Measurements from ENCODE around the gene TBCK.
"Not testable (repeated sequence)": the region's sequence is repeated elsewhere in the genome, so short reads cannot be mapped to it uniquely, and the experiment has no call there.

TBCK gene

DNA sequence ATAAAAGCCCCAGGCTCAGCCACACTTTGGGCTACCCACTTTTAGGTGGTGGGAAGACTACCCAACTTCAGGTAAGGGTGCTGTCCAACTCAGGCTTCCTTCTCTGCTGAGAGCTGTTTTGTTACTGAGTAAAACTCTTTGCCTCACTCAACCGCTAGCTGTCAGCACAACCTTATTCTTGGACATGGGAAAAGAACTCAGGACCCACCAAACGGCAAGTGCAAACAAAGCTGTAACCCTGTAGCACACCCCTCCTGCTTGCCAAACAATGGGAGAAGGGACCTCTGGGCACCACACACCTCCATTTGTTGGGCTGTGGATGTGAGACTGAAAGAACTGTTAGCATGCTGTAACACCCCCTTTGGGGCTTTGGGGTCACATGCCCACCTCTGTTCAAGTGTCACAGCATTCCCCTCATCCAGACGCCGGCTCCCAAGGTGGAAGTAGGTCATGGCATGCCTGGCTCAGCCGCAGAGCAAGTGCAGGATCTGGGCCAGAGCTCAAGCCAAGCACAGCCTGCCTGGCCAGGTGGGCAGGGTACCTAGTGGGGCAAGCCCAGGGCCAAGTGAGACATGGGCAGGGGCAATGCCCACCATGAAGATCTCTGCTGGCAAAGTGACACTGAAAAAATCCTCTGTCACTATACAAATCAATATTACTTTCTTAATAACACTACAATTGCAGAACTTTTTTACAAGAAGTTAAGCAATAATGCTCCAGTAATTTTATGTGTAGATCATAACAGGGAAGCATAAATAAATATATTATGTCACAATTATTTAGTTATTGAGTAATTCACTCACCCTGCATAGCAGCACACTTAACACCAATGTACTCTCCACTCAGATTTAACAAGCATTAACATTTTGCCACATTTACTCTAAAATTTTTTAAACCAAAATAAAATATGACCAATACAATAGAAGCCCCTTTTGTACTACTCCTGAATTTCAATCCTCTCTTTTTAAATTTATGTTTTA lies 107.2 kb downstream of the TBCK start:
- no peak for DNase-seq

DNA sequence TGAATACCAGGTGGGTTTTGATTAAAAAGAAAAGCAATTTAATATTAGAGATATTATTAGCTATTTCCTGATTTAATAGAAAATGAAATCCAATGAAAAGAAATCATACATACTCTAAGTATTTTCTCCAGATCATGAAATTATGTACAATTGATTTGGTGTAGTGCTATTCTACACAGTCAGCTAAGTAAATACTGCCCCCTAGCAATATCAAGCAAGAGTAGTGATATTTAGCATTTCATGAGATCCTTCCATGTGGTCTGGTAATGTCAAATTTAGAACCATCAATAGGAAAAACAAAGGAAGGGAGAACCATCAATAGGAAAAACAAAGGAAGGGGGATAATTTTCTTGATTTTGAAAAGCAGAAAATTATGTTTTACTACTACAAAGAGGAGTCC lies 114.6 kb downstream of the TBCK start:
- DNase-seq: no peak

DNA sequence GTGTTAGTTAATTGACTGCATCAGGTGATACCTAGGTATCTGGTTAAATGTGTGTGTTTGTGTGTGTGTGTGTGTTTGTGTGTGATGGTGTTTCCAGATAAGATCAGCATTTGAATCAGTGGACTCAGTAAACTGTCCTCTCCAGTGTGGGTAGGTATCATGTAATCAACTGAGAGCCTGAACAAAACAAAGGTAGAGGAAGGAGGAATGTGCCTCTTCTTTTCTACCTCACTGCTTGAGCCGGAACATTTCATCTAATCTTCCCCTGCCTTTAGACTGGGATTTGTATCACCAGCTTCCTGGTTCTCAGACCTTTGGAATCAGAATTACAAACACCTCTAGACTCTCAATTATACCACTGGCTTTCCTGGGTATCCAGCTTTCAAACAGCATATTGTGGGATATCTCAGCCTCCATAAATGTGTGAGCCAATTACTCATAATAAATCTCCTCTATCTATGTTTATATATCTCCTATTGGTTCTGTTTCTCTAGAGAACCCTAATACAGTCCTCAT lies 120.5 kb downstream of the TBCK start:
- no peak for DNase-seq

GRCh38 chr4:106194801-106195200 lies 121.2 kb downstream of the TBCK start:
- no peak for DNase-seq

DNA sequence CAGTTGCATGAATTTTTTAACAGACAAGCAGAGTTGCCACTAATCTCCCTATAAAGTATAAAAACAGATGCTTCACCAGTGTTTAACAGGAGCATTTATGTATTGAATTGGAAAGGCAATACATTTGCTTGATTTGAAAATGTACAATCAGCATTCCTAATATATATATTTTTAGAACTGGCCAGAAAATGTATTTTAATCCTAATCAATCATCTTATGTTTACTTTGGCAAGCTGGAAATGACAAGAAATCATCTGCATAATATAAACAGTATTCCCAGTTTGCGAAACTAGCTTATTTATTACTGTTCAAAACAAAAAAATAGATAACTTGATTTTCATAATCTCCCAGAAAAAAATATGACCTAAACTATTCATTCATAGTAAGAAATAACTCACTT lies 123.9 kb downstream of the TBCK start:
- DNase-seq: no peak

DNA sequence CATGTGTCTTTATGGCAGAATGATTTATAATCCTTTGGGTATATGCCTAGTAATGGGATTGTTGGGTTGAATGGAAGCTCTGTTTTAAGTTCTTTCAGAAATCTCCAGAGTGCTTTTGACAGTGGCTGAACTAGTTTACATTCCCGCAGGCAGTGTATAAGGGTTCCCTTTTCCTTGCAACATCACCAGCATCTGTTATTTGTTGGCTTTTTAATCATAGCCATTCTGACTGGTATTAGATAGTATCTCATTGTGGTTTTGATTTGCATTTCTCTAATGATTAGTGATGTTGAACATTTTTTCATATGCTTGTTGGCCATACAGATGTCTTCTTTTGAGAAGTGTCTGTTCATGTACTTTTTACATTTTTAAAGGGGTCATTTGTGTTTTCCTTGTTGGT lies 129.8 kb downstream of the TBCK start:
- no peak for DNase-seq

DNA sequence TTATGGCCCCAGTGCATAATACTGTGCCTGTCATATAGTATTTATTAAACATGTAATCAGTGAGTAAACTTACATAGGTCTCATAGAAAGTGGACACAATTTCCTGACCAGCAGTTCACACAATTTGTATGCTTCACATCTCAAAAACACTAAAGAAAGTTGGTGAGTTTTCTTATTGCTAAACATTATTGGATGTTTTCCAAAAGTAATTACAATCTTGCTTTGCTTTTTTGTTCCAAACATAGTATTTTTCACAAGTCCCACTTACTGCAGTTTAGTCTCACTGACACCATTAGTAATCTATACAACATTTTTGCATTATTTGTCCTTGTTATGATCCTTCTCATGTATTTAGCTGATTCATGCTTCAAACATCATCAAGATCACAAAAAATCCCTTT lies 132.5 kb downstream of the TBCK start:
- DNase-seq: no peak

DNA sequence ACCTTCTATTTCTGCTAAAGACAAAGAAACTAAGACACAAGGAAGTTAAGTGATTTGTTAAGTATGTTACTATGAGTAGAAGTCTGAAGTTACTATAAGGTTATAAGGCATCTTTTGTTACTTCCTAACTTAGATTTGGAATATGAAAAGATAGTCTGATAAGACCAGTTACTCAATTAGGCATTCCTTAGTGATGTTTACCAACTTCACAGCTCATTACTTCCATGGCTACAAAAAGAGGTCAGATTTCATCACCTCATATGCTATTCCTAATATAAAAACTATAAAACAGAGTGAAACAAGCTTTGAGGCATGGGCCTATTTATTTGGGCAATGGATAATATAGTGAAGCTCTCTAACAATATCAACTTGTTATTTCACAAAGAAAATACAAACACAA lies 143.1 kb downstream of the TBCK start:
- no peak for DNase-seq

- no peak for DNase-seq
Observed at GRCh38 chr4:106165351-106166010, 150.5 kb downstream of the TBCK start.

DNA sequence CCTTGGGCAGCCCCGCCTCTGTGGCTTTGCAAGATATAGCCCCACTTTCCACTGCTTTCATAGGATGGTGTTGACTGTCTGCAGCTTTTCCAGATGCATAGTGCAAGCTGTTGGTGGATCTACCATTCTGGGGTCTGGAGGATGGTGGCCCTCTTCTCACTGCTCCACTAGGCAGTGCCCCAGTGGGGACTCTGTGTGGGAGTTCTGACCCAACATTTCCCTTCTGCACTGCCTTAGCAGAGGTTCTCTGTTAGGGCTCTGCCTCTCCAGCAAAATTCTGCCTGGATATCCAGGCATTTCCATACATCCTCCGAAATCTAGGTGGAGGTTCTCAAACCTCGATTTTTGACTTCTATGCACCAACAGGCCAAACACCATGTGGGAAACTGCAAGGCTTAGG lies 153.7 kb downstream of the TBCK start:
- no peak for DNase-seq

DNA sequence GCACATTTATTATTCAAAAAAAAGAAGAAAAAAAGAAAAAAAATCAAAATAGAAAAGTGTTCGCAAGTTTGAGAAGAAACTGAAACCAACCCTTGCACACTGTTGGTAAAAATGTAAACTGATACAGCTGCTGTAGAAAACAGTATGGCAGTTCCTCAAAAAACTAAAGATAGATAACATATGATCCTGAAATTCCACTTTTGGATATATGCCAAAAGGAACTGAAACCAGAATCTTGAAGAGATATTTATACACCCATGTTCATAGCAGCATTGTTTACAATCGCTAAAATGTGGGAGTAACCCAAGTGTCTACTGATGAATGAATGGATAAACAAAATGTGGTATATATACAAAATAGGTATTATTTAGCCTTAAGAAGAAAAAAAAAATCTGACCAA lies 155.4 kb downstream of the TBCK start:
- DNase-seq: no peak

DNA sequence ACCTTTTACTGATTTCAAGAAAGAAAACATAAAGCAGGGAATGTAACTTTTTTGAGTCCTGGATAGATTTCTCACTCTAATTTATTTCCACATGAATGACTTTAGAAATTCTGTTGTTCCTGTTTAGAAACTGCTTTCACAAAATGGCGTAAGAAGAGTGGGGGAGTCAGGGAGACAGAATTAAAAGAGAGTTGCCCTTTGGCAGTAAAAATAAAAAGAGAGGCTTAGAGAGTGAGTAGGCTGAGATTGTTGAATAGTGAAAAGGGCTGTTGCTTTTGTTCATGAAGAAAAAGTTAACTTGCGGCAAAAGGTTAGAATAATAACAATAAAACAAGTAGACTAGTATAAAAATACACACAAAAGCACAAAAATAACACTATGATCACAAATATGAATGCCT lies 166.1 kb downstream of the TBCK start:
- no peak for DNase-seq

- no peak for DNase-seq
Observed at GRCh38 chr4:106149026-106149425, 167.0 kb downstream of the TBCK start.

GRCh38 chr4:106142616-106143127 lies 173.3 kb downstream of the TBCK start:
- DNase-seq: no peak

GRCh38 chr4:106140601-106141000 lies 175.4 kb downstream of the TBCK start:
- DNase-seq: no peak

GRCh38 chr4:106136777-106137331 lies 179.2 kb downstream of the TBCK start:
- DNase-seq: no peak

DNA sequence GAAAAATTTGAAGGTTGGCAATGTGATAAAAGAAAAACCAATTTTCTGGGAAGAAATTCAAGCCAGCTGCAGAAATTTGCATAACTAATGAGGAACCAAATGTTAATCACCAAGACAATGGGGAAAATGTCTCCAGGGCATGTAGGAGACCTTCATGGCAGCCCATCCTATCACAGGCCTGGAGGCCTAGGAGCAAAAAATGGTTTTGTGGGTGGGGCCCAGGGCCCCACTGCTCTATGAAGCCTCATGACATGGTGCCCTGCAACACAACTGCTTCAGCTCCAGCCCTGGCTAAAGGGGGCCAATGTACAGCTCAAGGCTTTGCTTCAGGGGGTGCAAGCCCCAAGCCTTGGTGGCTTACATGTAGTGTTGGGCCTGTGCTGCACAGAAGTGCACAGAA lies 184.0 kb downstream of the TBCK start:
- no peak for DNase-seq

DNA sequence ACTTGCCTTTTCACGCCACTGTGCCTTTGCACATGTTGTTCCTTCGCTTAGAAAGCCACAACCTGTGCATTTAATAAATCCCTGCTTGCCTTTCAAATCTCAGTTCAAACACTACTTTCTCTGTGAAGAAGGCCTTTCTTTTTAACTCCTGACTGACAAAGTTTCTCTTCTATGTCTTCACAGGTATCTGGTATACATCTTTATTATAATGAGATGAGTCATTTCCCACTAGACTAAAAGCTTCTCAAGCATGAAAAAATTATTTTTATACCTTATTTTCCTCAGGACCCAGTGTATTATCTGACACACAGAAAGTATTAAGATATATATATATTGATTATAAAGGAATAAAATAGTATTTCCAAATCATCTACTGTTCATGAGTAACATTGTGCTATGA lies 189.9 kb downstream of the TBCK start:
- DNase-seq: no peak

GRCh38 chr4:106119949-106120555 lies 196.0 kb downstream of the TBCK start:
- not testable (repeated sequence) for DNase-seq

DNA sequence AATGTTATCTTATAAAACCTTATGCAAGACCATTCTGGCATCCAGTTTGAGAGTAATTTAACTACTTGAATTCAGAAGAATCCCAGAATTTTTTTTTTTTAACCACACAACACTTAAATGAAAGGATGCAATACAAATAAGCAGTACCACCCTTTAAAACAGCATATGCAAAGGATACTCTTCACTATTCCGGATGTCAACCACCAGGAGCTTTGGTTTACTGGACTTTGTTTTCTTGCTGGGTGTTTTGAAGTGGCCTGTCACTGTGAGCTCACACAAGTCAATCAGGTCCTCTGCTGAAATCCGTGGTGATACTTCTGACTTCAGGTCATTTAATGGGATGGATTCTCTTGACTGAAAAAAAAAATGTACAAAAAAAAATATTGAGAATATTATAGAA lies 200.0 kb downstream of the TBCK start:
- DNase-seq: no peak

- DNase-seq: no peak
Observed at GRCh38 chr4:106114270-106114669, 201.7 kb downstream of the TBCK start.

DNA sequence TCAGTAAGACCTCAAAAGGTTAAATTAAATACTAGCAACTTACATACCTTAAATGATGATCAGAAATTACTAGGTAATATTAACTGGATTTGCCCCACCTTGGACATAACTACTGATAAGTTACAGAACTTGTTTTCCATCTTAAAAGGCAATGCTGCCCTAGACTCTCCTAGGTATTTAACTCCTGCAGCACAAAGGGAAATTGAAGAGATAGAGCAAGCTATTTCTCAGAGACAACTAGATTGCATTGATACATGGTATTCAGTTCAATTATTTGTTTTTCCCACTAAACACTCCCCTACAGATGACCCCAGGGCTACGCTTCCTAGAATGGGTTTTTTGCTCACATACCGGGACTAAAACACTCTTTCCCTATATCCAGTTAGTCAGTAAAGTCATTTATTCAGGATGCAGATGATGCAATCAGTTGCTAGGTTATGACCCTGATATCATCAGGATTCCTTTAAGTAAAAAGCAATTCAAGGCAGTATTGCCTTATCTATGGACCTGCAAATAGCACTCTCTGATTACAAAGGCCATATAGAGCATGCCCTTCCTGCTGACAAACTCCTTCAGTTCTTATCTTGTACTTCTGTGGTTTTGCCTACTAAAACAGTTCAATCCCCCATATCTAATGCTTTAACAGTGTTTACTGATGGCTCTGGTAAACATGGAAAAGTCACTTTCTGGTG lies 204.1 kb downstream of the TBCK start:
- DNase-seq: not testable (repeated sequence)
